ENCODE results near the gene NF1.

DNA sequence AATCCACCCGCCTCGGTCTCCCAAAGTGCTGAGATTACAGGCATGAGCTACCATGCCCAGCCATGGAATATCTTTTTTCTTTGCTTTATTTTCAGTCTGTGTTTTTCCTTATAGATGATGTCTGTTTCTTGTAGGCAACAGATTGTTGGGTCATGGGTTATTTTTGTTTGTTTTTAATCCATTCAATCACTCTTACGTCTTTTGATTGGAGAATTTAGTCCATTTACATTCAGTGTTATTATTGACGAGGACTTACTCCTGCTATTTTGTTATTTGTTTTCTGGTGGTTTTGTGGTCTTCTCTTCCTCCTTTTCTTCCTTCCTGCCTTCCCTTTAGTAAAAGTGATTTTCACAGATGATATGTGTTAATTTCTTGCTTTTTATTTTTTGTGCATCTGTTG is 146.3 kb downstream of the NF1 start:
- no peak for TF ChIP-seq MYC (IDR thresholded peaks at IDR 0.05; ENCODE audit: low read depth, low read length)
- TF ChIP-seq, protein P1, sequence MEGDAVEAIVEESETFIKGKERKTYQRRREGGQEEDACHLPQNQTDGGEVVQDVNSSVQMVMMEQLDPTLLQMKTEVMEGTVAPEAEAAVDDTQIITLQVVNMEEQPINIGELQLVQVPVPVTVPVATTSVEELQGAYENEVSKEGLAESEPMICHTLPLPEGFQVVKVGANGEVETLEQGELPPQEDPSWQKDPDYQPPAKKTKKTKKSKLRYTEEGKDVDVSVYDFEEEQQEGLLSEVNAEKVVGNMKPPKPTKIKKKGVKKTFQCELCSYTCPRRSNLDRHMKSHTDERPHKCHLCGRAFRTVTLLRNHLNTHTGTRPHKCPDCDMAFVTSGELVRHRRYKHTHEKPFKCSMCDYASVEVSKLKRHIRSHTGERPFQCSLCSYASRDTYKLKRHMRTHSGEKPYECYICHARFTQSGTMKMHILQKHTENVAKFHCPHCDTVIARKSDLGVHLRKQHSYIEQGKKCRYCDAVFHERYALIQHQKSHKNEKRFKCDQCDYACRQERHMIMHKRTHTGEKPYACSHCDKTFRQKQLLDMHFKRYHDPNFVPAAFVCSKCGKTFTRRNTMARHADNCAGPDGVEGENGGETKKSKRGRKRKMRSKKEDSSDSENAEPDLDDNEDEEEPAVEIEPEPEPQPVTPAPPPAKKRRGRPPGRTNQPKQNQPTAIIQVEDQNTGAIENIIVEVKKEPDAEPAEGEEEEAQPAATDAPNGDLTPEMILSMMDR (IDR thresholded peaks at IDR 0.05; ENCODE audit: low read depth, low read length): no peak
- TF ChIP-seq POLR2A (IDR thresholded peaks at IDR 0.05; ENCODE audit: extremely low read depth, insufficient read length): no peak
- TF ChIP-seq, protein P2, sequence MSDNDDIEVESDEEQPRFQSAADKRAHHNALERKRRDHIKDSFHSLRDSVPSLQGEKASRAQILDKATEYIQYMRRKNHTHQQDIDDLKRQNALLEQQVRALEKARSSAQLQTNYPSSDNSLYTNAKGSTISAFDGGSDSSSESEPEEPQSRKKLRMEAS (IDR thresholded peaks at IDR 0.05; ENCODE audit: low read depth, low read length): no peak

Data from NB4 (cell line).